ENCODE results near the gene SLC14A1. TPM values are rescaled to one million over a fixed set of nuclear protein-coding genes. Genes with fewer than 3 reads are reported as not detected.

SLC14A1 gene
- total and polyA plus RNA-seq, 10 of the 15 experiments (the other 5 are each of a cell fraction or from before 2014, with no cell fraction given), result 0.06 to 0.67 (median 0.10) TPM; not detected in 2

DNA sequence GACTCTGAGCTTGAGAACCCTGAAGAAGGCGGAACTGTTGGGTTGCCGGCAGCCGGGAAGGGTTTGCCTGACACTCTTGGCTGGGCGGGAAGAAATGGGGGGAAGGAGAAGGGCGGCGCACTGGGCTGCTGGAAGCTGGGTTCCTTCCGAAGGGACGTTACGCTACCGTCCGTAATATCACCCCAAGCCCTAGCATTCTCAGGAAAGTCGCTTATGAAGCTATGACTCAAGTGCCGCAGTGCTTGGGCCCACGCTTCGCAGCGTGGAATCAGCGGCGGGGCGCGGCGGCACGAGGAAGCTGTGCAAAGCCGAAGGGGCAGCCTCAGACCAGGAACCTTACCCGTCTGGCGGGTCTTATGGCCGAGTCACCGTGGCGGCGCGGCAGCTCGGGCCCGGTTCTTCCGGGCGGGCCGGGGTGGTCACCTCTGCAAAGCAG lies 51.3 kb downstream of the SLC14A1 start (continued):
- TF ChIP-seq, protein P1, sequence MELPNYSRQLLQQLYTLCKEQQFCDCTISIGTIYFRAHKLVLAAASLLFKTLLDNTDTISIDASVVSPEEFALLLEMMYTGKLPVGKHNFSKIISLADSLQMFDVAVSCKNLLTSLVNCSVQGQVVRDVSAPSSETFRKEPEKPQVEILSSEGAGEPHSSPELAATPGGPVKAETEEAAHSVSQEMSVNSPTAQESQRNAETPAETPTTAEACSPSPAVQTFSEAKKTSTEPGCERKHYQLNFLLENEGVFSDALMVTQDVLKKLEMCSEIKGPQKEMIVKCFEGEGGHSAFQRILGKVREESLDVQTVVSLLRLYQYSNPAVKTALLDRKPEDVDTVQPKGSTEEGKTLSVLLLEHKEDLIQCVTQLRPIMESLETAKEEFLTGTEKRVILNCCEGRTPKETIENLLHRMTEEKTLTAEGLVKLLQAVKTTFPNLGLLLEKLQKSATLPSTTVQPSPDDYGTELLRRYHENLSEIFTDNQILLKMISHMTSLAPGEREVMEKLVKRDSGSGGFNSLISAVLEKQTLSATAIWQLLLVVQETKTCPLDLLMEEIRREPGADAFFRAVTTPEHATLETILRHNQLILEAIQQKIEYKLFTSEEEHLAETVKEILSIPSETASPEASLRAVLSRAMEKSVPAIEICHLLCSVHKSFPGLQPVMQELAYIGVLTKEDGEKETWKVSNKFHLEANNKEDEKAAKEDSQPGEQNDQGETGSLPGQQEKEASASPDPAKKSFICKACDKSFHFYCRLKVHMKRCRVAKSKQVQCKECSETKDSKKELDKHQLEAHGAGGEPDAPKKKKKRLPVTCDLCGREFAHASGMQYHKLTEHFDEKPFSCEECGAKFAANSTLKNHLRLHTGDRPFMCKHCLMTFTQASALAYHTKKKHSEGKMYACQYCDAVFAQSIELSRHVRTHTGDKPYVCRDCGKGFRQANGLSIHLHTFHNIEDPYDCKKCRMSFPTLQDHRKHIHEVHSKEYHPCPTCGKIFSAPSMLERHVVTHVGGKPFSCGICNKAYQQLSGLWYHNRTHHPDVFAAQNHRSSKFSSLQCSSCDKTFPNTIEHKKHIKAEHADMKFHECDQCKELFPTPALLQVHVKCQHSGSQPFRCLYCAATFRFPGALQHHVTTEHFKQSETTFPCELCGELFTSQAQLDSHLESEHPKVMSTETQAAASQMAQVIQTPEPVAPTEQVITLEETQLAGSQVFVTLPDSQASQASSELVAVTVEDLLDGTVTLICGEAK (IDR thresholded peaks at IDR 0.05; ENCODE audit: borderline replicate concordance), result peak; percentile 87
- TF ChIP-seq NFIC (IDR thresholded peaks at IDR 0.05; ENCODE audit: low read depth, low read length) (no peak), YY1 (IDR thresholded peaks at IDR 0.05; ENCODE audit: low read depth, low read length) (peak; percentile 74), GABPA (IDR thresholded peaks at IDR 0.05; ENCODE audit: low read depth) (peak; percentile 90), POLR2A (IDR thresholded peaks at IDR 0.05; ENCODE audit: low read depth, low read length) (peak; percentile 76), SMAD1 (IDR thresholded peaks at IDR 0.05; ENCODE audit: low read depth, partially characterized antibody) (no peak)

DNA sequence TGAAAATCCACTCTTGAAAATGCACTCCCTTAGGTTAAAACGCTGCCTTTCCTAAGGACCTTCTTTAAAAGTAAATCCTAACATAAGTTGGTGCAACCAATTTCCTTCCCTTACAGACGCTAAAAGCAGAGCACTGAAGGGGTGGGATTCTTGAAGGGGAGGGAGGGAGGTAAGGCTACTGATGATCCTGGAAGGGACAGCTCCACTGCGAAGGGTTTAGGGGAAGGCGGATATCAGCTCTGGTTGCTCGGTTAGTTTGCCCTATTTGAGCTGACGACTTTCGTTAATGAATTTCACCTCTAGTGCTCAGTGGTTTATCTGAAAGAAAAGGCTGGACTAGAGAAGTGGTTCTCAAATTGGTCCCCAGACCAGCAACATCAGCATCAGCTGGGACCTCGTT lies 51.8 kb downstream of the SLC14A1 start:
- intact Hi-C loops (cut with micrococcal nuclease; ENCODE audit: unreplicated experiment) (no loop called here), in situ Hi-C loops (cut with MboI) (no loop called here)
- CTCF ChIA-PET, result no interaction called here
- Histone ChIP-seq H3K4me1 (ENCODE audit: control insufficient read depth, insufficient read depth, low read length) (peaks cover 4% of the 10 kb centered on the region; the same call in 1 of the 2 replicates), H3K36me3 (ENCODE audit: control insufficient read depth in 2 of 2, insufficient read depth in 2 of 2, low read length in 1 of 2) (no peaks in the 10 kb centered on the region), H2AFZ (ENCODE audit: control insufficient read depth, low read depth, low read length) (peak overlapping the region; percentile 80), H3K27ac (ENCODE audit: control insufficient read depth, insufficient read depth) (no peak overlapping the region), H3K9ac (ENCODE audit: control insufficient read depth, insufficient read depth, low read length) (peak overlapping the region; percentile 59; the same call in 1 of the 2 replicates), H3K4me2 (ENCODE audit: control insufficient read depth, insufficient read depth) (peak overlapping the region; percentile 67), H4K20me1 (ENCODE audit: control insufficient read depth, insufficient read depth) (no peaks in the 10 kb centered on the region), H3K4me3 (peak overlapping the region; percentile 38; the same call in 1 of the 2 replicates), H3K27me3 (replicated peaks in 1 of 2; ENCODE audit: control insufficient read depth in 2 of 2, insufficient read depth in 2 of 2, low read length in 1 of 2) (no peaks in the 10 kb centered on the region), H3K79me2 (ENCODE audit: control insufficient read depth, insufficient read depth, low read length) (no peaks in the 10 kb centered on the region), H3K9me3 (replicated peaks; ENCODE audit: control insufficient read depth, insufficient read depth, low read length) (no peaks in the 10 kb centered on the region; the same call in 2 of the 3 replicates)
- SMC1A ChIA-PET (ENCODE audit: uncharacterized antibody, unreplicated experiment), result interaction anchor here (1.0 to 1.1 kb wide), 2 partner anchors 25 to 88 kb away, joined by 3 read pairs; no protein-coding TSS in a partner anchor
- no peak for DNase-seq (ENCODE audit: low read depth, low spot score)
- POLR2A ChIA-PET, result no interaction called here
- ATAC-seq, result no peak
- RAD21 ChIA-PET (ENCODE audit: unreplicated experiment), result no interaction called here
- WGBS (ENCODE audit: insufficient coverage, insufficient replicate concordance, low lambda C conversion rate, missing lambda C conversion rate), result 52% methylated on average over 8 of the region's 8 CpGs
- FAIRE-seq, result no peak
- no TSS peak for BruUV-seq (replicated peaks)
- TF ChIP-seq ATF7 (IDR thresholded peaks at IDR 0.05; ENCODE audit: low read depth) (no peak), CBX5 (IDR thresholded peaks at IDR 0.05; ENCODE audit: low read depth) (no peak), BRCA1 (IDR thresholded peaks at IDR 0.05; ENCODE audit: low read depth, low read length) (no peak), BCL11A (IDR thresholded peaks at IDR 0.05; ENCODE audit: low read depth, low read length) (no peak), HCFC1 (IDR thresholded peaks at IDR 0.05; ENCODE audit: low read length) (no peak), ETV6 (conservative IDR thresholded peaks at IDR 0.05 in 1 of 2, IDR thresholded peaks at IDR 0.05 in 1 of 2; ENCODE audit: borderline replicate concordance in 1 of 2, low read depth in 1 of 2) (no peak), ZNF622 (IDR thresholded peaks at IDR 0.05) (no peak), SUZ12 (IDR thresholded peaks at IDR 0.05; ENCODE audit: unreplicated experiment) (no peak), CEBPB (IDR thresholded peaks at IDR 0.05; ENCODE audit: borderline replicate concordance in 1 of 2, low read depth in 2 of 2, low read length in 2 of 2) (no peak)
- TF ChIP-seq, protein P2, sequence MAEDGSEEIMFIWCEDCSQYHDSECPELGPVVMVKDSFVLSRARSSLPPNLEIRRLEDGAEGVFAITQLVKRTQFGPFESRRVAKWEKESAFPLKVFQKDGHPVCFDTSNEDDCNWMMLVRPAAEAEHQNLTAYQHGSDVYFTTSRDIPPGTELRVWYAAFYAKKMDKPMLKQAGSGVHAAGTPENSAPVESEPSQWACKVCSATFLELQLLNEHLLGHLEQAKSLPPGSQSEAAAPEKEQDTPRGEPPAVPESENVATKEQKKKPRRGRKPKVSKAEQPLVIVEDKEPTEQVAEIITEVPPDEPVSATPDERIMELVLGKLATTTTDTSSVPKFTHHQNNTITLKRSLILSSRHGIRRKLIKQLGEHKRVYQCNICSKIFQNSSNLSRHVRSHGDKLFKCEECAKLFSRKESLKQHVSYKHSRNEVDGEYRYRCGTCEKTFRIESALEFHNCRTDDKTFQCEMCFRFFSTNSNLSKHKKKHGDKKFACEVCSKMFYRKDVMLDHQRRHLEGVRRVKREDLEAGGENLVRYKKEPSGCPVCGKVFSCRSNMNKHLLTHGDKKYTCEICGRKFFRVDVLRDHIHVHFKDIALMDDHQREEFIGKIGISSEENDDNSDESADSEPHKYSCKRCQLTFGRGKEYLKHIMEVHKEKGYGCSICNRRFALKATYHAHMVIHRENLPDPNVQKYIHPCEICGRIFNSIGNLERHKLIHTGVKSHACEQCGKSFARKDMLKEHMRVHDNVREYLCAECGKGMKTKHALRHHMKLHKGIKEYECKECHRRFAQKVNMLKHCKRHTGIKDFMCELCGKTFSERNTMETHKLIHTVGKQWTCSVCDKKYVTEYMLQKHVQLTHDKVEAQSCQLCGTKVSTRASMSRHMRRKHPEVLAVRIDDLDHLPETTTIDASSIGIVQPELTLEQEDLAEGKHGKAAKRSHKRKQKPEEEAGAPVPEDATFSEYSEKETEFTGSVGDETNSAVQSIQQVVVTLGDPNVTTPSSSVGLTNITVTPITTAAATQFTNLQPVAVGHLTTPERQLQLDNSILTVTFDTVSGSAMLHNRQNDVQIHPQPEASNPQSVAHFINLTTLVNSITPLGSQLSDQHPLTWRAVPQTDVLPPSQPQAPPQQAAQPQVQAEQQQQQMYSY (CRISPR knock-in tag; IDR thresholded peaks at IDR 0.05), result no peak
